H9 (cell line): ENCODE results near the gene ISL1. TPM values are rescaled to one million over a fixed set of nuclear protein-coding genes. Genes with fewer than 3 reads are reported as not detected.

Experiments used
- DNase-seq: peaks from one replicate; pipeline ENCODE4 v3.0.0-alpha.2; 2017
- H2AFZ ChIP-seq: one replicate; pipeline ENCODE4 v1.6.1; 2013; ENCODE audit warnings: mild to moderate bottlenecking, low read length, control low read depth, moderate library complexity
- H2AK5ac ChIP-seq: 2 replicates; pipeline ENCODE4 v1.6.1; 2013; ENCODE audit warnings: low read length, control low read depth, mixed read lengths; ENCODE audit not compliant: insufficient read length
- H2BK120ac ChIP-seq: one replicate; pipeline ENCODE4 v1.6.1; 2013; ENCODE audit warnings: low read depth, mild to moderate bottlenecking, low read length, control low read depth, inconsistent platforms; ENCODE audit not compliant: poor library complexity, severe bottlenecking
- H2BK12ac ChIP-seq: 2 replicates; pipeline ENCODE4 v1.6.1; 2013; ENCODE audit warnings: low read length, control low read depth, mixed read lengths, low read depth; ENCODE audit not compliant: insufficient read length
- H2BK15ac ChIP-seq: 2 replicates; pipeline ENCODE4 v1.6.1; 2013; ENCODE audit warnings: low read depth, low read length, control low read depth
- H2BK20ac ChIP-seq: one replicate; pipeline ENCODE4 v1.6.1; 2013; ENCODE audit warnings: low read depth, mild to moderate bottlenecking, low read length, control low read depth, inconsistent platforms; ENCODE audit not compliant: poor library complexity, severe bottlenecking
- H2BK5ac ChIP-seq: 2 replicates; pipeline ENCODE4 v1.6.1; 2013; ENCODE audit warnings: low read length, control low read depth, mixed read lengths; ENCODE audit not compliant: insufficient read length
- H3K14ac ChIP-seq: 2 replicates; pipeline ENCODE4 v1.6.1; 2013; ENCODE audit warnings: low read length, control low read depth; ENCODE audit not compliant: insufficient read depth
- H3K18ac ChIP-seq: 2 replicates; pipeline ENCODE4 v1.6.1; 2013; ENCODE audit warnings: low read depth, mild to moderate bottlenecking, mixed read lengths, low read length, control low read depth; ENCODE audit not compliant: insufficient read length
- H3K23ac ChIP-seq: 2 replicates; pipeline ENCODE4 v1.6.1; 2013; ENCODE audit warnings: low read length, control low read depth, mixed read lengths, low read depth; ENCODE audit not compliant: insufficient read length
- H3K23me2 ChIP-seq: 2 replicates; pipeline ENCODE4 v1.6.1; 2013; ENCODE audit warnings: low read depth, mild to moderate bottlenecking, mixed read lengths, low read length, control low read depth; ENCODE audit not compliant: insufficient read length, poor library complexity, severe bottlenecking
- H3K27ac ChIP-seq: 2 replicates; pipeline ENCODE4 v1.5.1; 2013; ENCODE audit warnings: low read length, control low read depth, mixed read lengths, low read depth; ENCODE audit not compliant: insufficient read length
- H3K27me3 ChIP-seq: 2 replicates; pipeline ENCODE4 v1.6.1; 2013; ENCODE audit warnings: low read length, control low read depth, inconsistent platforms; ENCODE audit not compliant: insufficient read depth
- H3K4ac ChIP-seq: 2 replicates; pipeline ENCODE4 v1.6.1; 2013; ENCODE audit warnings: low read depth, mild to moderate bottlenecking, control low read depth, inconsistent platforms, low read length, moderate library complexity
- H3K4me1 ChIP-seq: 2 replicates; pipeline ENCODE4 v1.6.1; 2013; ENCODE audit warnings: low read length, control low read depth, inconsistent platforms; ENCODE audit not compliant: insufficient read depth
- H3K4me2 ChIP-seq: 2 replicates; pipeline ENCODE4 v1.6.1; 2013; ENCODE audit warnings: low read length, control low read depth, mixed read lengths; ENCODE audit not compliant: insufficient read length, insufficient read depth
- H3K56ac ChIP-seq: 2 replicates; pipeline ENCODE4 v1.6.1; 2013; ENCODE audit warnings: low read depth, mild to moderate bottlenecking, mixed read lengths, low read length, control low read depth; ENCODE audit not compliant: insufficient read length
- H3K79me1 ChIP-seq: 2 replicates; pipeline ENCODE4 v1.6.1; 2013; ENCODE audit warnings: low read depth, mild to moderate bottlenecking, moderate library complexity, low read length, control low read depth, inconsistent platforms; ENCODE audit not compliant: insufficient read depth, poor library complexity, severe bottlenecking
- H3K79me2 ChIP-seq: 2 replicates; pipeline ENCODE4 v1.6.1; 2013; ENCODE audit warnings: low read length, control low read depth, inconsistent platforms; ENCODE audit not compliant: insufficient read depth
- H3K9ac ChIP-seq: 2 replicates; pipeline ENCODE4 v1.6.1; 2013; ENCODE audit warnings: low read length, control low read depth, mixed read lengths; ENCODE audit not compliant: insufficient read length; ENCODE audit errors: extremely low read depth
- H3K9me3 ChIP-seq: one replicate; pipeline ENCODE4 v1.6.1; 2013; ENCODE audit warnings: low read depth, low read length, inconsistent platforms; ENCODE audit not compliant: control insufficient read depth
- H3T11ph ChIP-seq: one replicate; pipeline ENCODE4 v1.6.1; 2013; ENCODE audit warnings: mild to moderate bottlenecking, low read length, control low read depth, inconsistent platforms
- H4K20me1 ChIP-seq: one replicate; pipeline ENCODE4 v1.6.1; 2013; ENCODE audit not compliant: control insufficient read depth, insufficient read length, insufficient read depth
- H4K5ac ChIP-seq: 2 replicates; pipeline ENCODE4 v1.6.1; 2013; ENCODE audit warnings: low read depth, mild to moderate bottlenecking, mixed read lengths, low read length, control low read depth; ENCODE audit not compliant: insufficient read length
- H4K8ac ChIP-seq: replicated peaks from 2 replicates; pipeline ENCODE4 v1.6.1; 2013; ENCODE audit warnings: low read length, control low read depth, mixed read lengths, low read depth; ENCODE audit not compliant: insufficient read length
- H4K91ac ChIP-seq: 2 replicates; pipeline ENCODE4 v1.6.1; 2013; ENCODE audit warnings: low read depth, mild to moderate bottlenecking, moderate library complexity, mixed read lengths, low read length, control low read depth; ENCODE audit not compliant: insufficient read length
- H3K27ac Mint-ChIP-seq, 3 experiments: 2 replicates in 2 of 3; 3 replicates in 1 of 3; pipeline ENCODE4 v1.8.0; 2020 to 2021; ENCODE audit warnings: mixed read lengths in 3 of 3, mild to moderate bottlenecking in 1 of 3, moderate library complexity in 1 of 3
- H3K27me3 Mint-ChIP-seq: 2 replicates; pipeline ENCODE4 v1.8.0; 2021; ENCODE audit warnings: low read depth, mild to moderate bottlenecking, moderate library complexity, mixed read lengths
- H3K36me3 Mint-ChIP-seq, 3 experiments: 2 replicates in 2 of 3; 3 replicates in 1 of 3; pipeline ENCODE4 v1.8.0; 2020 to 2021; ENCODE audit warnings: low read depth in 3 of 3, mixed read lengths in 3 of 3; ENCODE audit not compliant: insufficient read depth in 1 of 3
- H3K4me1 Mint-ChIP-seq, 2 experiments: 2 replicates each; pipeline ENCODE4 v1.8.0; 2020; ENCODE audit warnings: mixed read lengths in 2 of 2
- H3K4me3 Mint-ChIP-seq, 2 experiments: 2 replicates in 1 of 2; 3 replicates in 1 of 2; pipeline ENCODE4 v1.8.0; 2020 to 2021; ENCODE audit warnings: mild to moderate bottlenecking in 2 of 2, mixed read lengths in 2 of 2, moderate library complexity in 1 of 2
- H3K9me3 Mint-ChIP-seq, 2 experiments: 2 replicates in 1 of 2; 3 replicates in 1 of 2; pipeline ENCODE4 v1.8.0; 2020; ENCODE audit warnings: mild to moderate bottlenecking in 2 of 2, mixed read lengths in 2 of 2, moderate library complexity in 1 of 2
- CTCF ChIP-seq: fragments of 200-600 bp; sonication (generic); conservative IDR thresholded peaks from 3 replicates; pipeline ENCODE4 v1.8.0; 2021; ENCODE audit warnings: antibody characterized with exemption, mild to moderate bottlenecking
- WGBS: extraction: QIAGEN DNeasy Blood & Tissue Kit; methylation state at CpG from one replicate; pipeline ENCODE4 v1.1.7; 2013; ENCODE audit warnings: missing lambda C conversion rate, low lambda C conversion rate, mixed read lengths; ENCODE audit not compliant: insufficient read length; ENCODE audit errors: extremely low coverage; 5-methylcytosine and 5-hydroxymethylcytosine counted together
- total RNA-seq: library from RNA; stranded (reverse); gene quantifications from 2 replicates; pipeline ENCODE4 v1.2.1, GENCODE V29; 2021

ISL1 gene
- total RNA-seq, 1 experiment from 2014 or later, result not detected

- H3K27me3 Mint-ChIP-seq, result peaks cover 100% of the 10 kb centered on the region
- no peaks in the 10 kb centered on the region for H4K20me1 ChIP-seq
Measured at GRCh38 chr5:51387884-51388275, 4.6 kb downstream of the ISL1 start.

More at GRCh38 chr5:51387884-51388275, 4.6 kb downstream of the ISL1 start:
- H3K23me2 ChIP-seq, result peaks cover 25% of the 10 kb centered on the region
- H3K4me3 Mint-ChIP-seq, result peak overlapping the region; percentile 57 to 86
- no peak overlapping the region for H3K23ac ChIP-seq
- H2BK15ac ChIP-seq, result no peak overlapping the region
- H3K4me1 Mint-ChIP-seq, result peaks cover 52 to 84% of the 10 kb centered on the region in 2 experiments
- peaks cover 74% of the 10 kb centered on the region for H3K27me3 ChIP-seq
- no peak overlapping the region for H3K9ac ChIP-seq
- no peak overlapping the region for H2BK5ac ChIP-seq
- H2AFZ ChIP-seq, result no peak overlapping the region
- no peaks in the 10 kb centered on the region for H3K79me2 ChIP-seq
- H4K5ac ChIP-seq, result no peak overlapping the region
- no peaks in the 10 kb centered on the region for H3K9me3 ChIP-seq
- H3K14ac ChIP-seq, result no peak overlapping the region
- no peak overlapping the region for H4K91ac ChIP-seq
- no peak overlapping the region for H2BK120ac ChIP-seq
- H3K18ac ChIP-seq, result no peak overlapping the region
- H3K27ac Mint-ChIP-seq, result no peak overlapping the region; a peak in 1 of 7 replicates
- H3K27ac ChIP-seq, result no peak overlapping the region
- peak; percentile 54 for DNase-seq
- no peak overlapping the region for H2AK5ac ChIP-seq
- H3K4me1 ChIP-seq, result peaks cover 5% of the 10 kb centered on the region; the same call in 1 of the 2 replicates
- no peaks in the 10 kb centered on the region for H3K79me1 ChIP-seq
- no peak overlapping the region for H4K8ac ChIP-seq
- no peak overlapping the region for H2BK12ac ChIP-seq
- peak overlapping the region; percentile 41 for H3K56ac ChIP-seq
- H3K36me3 Mint-ChIP-seq, result no peaks in the 10 kb centered on the region; a peak in 1 of 7 replicates
- H2BK20ac ChIP-seq, result no peak overlapping the region
- no CpG with 5 or more reads among the region's 10 CpGs for WGBS
- H3T11ph ChIP-seq, result no peak overlapping the region
- TF ChIP-seq CTCF, result no peak
- peak overlapping the region; percentile 100 for H3K4me2 ChIP-seq
- H3K4ac ChIP-seq, result no peak overlapping the region
- peaks cover 3 to 12% of the 10 kb centered on the region in 2 experiments; a peak in 2 of 5 replicates for H3K9me3 Mint-ChIP-seq
